OCI-LY3 (cell line): ENCODE results near the gene KCNF1.

Source experiments
- H2AFZ ChIP-seq: fragments of 200-600, 300-600 bp; shearing (Covaris generic); 2 replicates; pipeline ENCODE4 v1.6.0; 2014; ENCODE audit warnings: antibody characterized with exemption, low read depth, low read length
- H3K27ac ChIP-seq: fragments of 200-600, 300-600 bp; sonication (generic); 2 replicates; pipeline ENCODE4 v1.5.1; 2014; ENCODE audit warnings: mild to moderate bottlenecking, low read length, moderate library complexity, mixed read lengths
- H3K27me3 ChIP-seq: fragments of 200-600, 300-600 bp; sonication (generic); 2 replicates; pipeline ENCODE4 v1.6.1; 2014; ENCODE audit warnings: low read depth, low read length, mixed read lengths
- H3K36me3 ChIP-seq: fragments of 200-600, 300-600 bp; sonication (generic); replicated peaks from 2 replicates; pipeline ENCODE3; 2014; ENCODE audit warnings: low read depth, low read length, mixed read lengths
- H3K4me1 ChIP-seq: fragments of 300-600, 200-600 bp; sonication (generic); 2 replicates; pipeline ENCODE4 v1.6.1; 2014; ENCODE audit warnings: low read length, mixed read lengths
- H3K4me2 ChIP-seq: fragments of 200-600, 300-600 bp; sonication (generic); 2 replicates; pipeline ENCODE4 v1.6.1; 2014; ENCODE audit warnings: low read length, mixed read lengths
- H3K4me3 ChIP-seq: fragments of 300-600, 200-600 bp; sonication (generic); 2 replicates; pipeline ENCODE4 v1.5.1; 2014; ENCODE audit warnings: antibody characterized with exemption, mild to moderate bottlenecking, low read length, moderate library complexity
- H3K79me2 ChIP-seq: fragments of 300-600, 200-600 bp; shearing (Covaris generic); 2 replicates; pipeline ENCODE4 v1.6.1; 2014; ENCODE audit warnings: mild to moderate bottlenecking, low read length, mixed read lengths
- H3K9ac ChIP-seq: fragments of 300-600, 200-600 bp; shearing (Covaris generic); 2 replicates; pipeline ENCODE4 v1.6.0; 2014; ENCODE audit warnings: mild to moderate bottlenecking, low read length, moderate library complexity
- H3K9me3 ChIP-seq: fragments of 200-600, 300-600 bp; shearing (Covaris generic); 2 replicates; pipeline ENCODE4 v1.6.1; 2014; ENCODE audit warnings: low read length, mixed read lengths; ENCODE audit not compliant: insufficient read depth
- H4K20me1 ChIP-seq: fragments of 200-600, 300-600 bp; sonication (generic); 2 replicates; pipeline ENCODE4 v1.6.1; 2016; ENCODE audit warnings: low read length, mixed read lengths; ENCODE audit not compliant: insufficient read depth
- EZH2phosphoT487 ChIP-seq: fragments of 200-600 bp; shearing (Covaris generic); IDR thresholded peaks from 2 replicates; pipeline ENCODE4 v1.6.1; 2018; ENCODE audit warnings: antibody characterized with exemption, mixed run types, low read depth
- TF ChIP-seq, protein P1 (sequence below): fragments of 200-600, 300-600 bp; sonication (generic); IDR thresholded peaks from 2 replicates; pipeline ENCODE4 v1.5.1; 2014; ENCODE audit warnings: antibody characterized with exemption, low read length, low read depth

Gene KCNF1

DNA sequence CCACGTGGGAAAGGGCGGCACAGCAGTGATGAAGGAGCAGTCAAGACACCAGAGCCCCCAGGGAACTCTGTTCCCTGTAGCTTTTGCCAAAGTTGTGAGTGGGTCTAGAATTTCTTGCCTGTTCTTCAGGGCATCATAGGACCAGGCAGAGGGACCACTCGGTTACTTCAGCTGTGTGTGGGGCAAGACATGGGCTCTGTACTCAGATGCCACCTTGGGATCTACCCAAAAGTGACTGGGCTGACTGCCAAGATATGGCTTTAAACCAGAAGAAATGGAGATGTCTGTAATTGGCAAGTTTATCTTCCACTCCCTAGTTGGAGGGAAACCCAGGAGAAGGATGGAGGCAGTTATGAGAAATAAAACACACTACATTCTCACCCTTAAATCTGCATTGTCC is 29.6 kb downstream of the KCNF1 start:
- H3K9me3 ChIP-seq = peaks cover 14% of the 10 kb centered on the region
- H3K27ac ChIP-seq = no peak overlapping the region
- H3K4me1 ChIP-seq = peaks cover 8% of the 10 kb centered on the region

DNA sequence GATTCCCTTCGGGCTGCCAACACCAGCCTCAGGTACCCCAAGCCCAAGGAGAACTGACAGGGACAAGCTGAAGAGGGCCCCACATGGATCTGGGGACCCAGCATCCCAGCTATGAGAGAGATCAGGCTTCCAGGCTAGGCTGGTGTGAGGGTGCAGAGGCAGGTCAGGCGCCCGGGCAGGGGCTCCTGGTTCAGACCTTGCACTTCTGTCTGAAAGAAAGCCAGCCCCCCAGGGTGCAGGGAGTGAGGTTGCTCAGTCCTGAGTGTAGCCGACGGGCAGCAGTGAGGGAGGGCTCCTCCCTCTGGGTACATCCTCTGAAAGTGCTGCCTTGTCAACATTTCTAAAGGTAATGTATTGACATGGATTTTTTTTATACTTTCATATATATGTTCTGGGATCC is 33.1 kb downstream of the KCNF1 start:
- Histone ChIP-seq H3K4me3 (no peak overlapping the region), H3K36me3 (no peaks in the 10 kb centered on the region), H3K4me1 (no peaks in the 10 kb centered on the region), H3K4me2 (no peak overlapping the region), H3K9me3 (peaks cover under 1% of the 10 kb centered on the region; the same call in 1 of the 2 replicates), H3K27ac (no peak overlapping the region), H3K9ac (no peak overlapping the region), H3K27me3 (peaks cover 17% of the 10 kb centered on the region; the same call in 1 of the 2 replicates), H3K79me2 (no peaks in the 10 kb centered on the region), H2AFZ (no peak overlapping the region), H4K20me1 (no peaks in the 10 kb centered on the region)
- no peak for TF ChIP-seq EZH2phosphoT487
- TF ChIP-seq, protein P1, sequence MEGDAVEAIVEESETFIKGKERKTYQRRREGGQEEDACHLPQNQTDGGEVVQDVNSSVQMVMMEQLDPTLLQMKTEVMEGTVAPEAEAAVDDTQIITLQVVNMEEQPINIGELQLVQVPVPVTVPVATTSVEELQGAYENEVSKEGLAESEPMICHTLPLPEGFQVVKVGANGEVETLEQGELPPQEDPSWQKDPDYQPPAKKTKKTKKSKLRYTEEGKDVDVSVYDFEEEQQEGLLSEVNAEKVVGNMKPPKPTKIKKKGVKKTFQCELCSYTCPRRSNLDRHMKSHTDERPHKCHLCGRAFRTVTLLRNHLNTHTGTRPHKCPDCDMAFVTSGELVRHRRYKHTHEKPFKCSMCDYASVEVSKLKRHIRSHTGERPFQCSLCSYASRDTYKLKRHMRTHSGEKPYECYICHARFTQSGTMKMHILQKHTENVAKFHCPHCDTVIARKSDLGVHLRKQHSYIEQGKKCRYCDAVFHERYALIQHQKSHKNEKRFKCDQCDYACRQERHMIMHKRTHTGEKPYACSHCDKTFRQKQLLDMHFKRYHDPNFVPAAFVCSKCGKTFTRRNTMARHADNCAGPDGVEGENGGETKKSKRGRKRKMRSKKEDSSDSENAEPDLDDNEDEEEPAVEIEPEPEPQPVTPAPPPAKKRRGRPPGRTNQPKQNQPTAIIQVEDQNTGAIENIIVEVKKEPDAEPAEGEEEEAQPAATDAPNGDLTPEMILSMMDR = no peak

More for the DNA sequence above, 29.6 kb downstream of the KCNF1 start:
- Histone ChIP-seq H4K20me1 (no peaks in the 10 kb centered on the region), H3K36me3 (no peaks in the 10 kb centered on the region), H3K27me3 (peaks cover 15% of the 10 kb centered on the region; the same call in 1 of the 2 replicates), H3K9ac (no peak overlapping the region), H2AFZ (no peak overlapping the region), H3K4me2 (no peak overlapping the region), H3K79me2 (no peaks in the 10 kb centered on the region), H3K4me3 (no peak overlapping the region)
- TF ChIP-seq, protein P1 = no peak
- TF ChIP-seq EZH2phosphoT487 = no peak

DNA sequence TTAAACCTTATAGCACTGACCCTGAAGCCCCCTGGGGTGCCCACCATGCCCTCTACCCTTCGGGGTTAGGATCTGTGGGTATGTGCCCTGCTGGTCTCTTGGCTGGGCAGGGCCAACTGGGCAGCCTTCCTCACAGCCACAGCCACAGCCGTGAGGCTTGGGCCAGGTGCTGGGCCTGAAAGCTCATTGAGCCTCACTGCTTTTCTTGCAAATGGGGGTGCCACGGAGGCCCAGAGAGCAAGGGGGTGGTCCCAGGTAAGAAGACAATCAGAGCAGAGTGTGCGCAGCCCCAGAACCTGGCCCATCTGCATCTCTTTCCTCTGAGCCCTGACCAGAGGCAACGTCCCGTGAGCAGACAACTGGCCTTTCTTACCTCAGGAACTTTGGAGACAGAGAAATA is 34.7 kb downstream of the KCNF1 start:
- Histone ChIP-seq H3K4me2 (no peak overlapping the region), H3K79me2 (no peaks in the 10 kb centered on the region), H3K9me3 (no peaks in the 10 kb centered on the region), H2AFZ (no peak overlapping the region), H3K27me3 (peaks cover 13% of the 10 kb centered on the region; the same call in 1 of the 2 replicates), H4K20me1 (no peaks in the 10 kb centered on the region), H3K9ac (no peak overlapping the region), H3K4me1 (no peaks in the 10 kb centered on the region), H3K4me3 (no peak overlapping the region), H3K27ac (no peak overlapping the region), H3K36me3 (no peaks in the 10 kb centered on the region)
- TF ChIP-seq, protein P1 = no peak
- no peak for TF ChIP-seq EZH2phosphoT487

DNA sequence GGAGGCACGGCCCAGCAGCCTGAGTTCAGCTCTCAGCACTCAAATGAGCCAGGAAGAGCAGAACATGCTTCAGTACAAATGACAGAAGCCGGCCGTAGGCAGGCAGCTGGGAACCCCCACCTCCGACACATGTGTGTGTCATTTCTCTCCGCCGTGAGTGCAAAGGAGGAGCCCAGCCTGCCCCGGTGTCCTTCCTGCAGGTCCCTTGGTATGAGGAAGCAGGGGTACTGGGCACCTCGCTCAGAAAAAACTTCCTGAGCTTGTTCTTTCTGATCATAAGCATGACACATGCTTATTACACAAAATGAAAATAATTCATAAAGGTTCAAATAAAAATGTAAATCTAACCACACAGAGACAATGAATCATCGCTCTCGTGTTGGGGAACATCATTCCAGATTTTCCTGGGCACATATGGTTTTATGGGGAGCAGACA is 35.3 kb downstream of the KCNF1 start:
- H3K4me3 ChIP-seq = no peak overlapping the region
- no peak overlapping the region for H2AFZ ChIP-seq
- H3K36me3 ChIP-seq = no peaks in the 10 kb centered on the region
- no peak for TF ChIP-seq EZH2phosphoT487
- TF ChIP-seq, protein P1 = no peak
- no peak overlapping the region for H3K4me2 ChIP-seq
- H4K20me1 ChIP-seq = no peaks in the 10 kb centered on the region
- H3K79me2 ChIP-seq = no peaks in the 10 kb centered on the region
- H3K27ac ChIP-seq = no peak overlapping the region
- no peaks in the 10 kb centered on the region for H3K4me1 ChIP-seq
- no peaks in the 10 kb centered on the region for H3K9me3 ChIP-seq
- H3K9ac ChIP-seq = no peak overlapping the region
- H3K27me3 ChIP-seq = peaks cover 17% of the 10 kb centered on the region; the same call in 1 of the 2 replicates
